Spleen (tissue), 11 donors: ENCODE results near the gene EFNA5. TPM values are rescaled to one million over a fixed set of nuclear protein-coding genes. Genes with fewer than 3 reads are reported as not detected.

Source experiments
- DNase-seq: peaks from one replicate; pipeline ENCODE4 v3.0.0-alpha.2; 2020
- H3K27ac ChIP-seq, 8 donors: fragments of 200-600 bp; sonication (generic) in 7 of 8; 1 replicate in 4 of 8; 2 replicates in 4 of 8; pipeline versions ENCODE4 v1.5.0 to v1.8.0; 2016 to 2021; ENCODE audit warnings: inconsistent platforms in 4 of 8, mild to moderate bottlenecking in 4 of 8, moderate library complexity in 1 of 8
- H3K27me3 ChIP-seq, 7 donors: fragments of 200-600 bp; sonication (generic) in 6 of 7; replicated peaks in 1 of 7; 1 replicate in 4 of 7; 2 replicates in 3 of 7; pipeline versions ENCODE4 v1.5.0 to v1.8.0; 2016 to 2021; ENCODE audit warnings: inconsistent platforms in 3 of 7, mild to moderate bottlenecking in 1 of 7
- H3K36me3 ChIP-seq, 6 donors: fragments of 200-600 bp; sonication (generic) in 5 of 6; 1 replicate in 4 of 6; 2 replicates in 2 of 6; pipeline versions ENCODE4 v1.5.0 to v1.8.0; 2016 to 2021; ENCODE audit warnings: inconsistent platforms in 2 of 6
- H3K4me1 ChIP-seq, 6 donors: fragments of 200-600 bp; sonication (generic) in 5 of 6; 1 replicate in 3 of 6; 2 replicates in 3 of 6; pipeline versions ENCODE4 v1.5.0 to v1.8.0; 2016 to 2021; ENCODE audit warnings: inconsistent platforms in 3 of 6
- H3K4me3 ChIP-seq, 8 donors: fragments of 200-600 bp; sonication (generic) in 7 of 8; 1 replicate in 4 of 8; 2 replicates in 4 of 8; pipeline versions ENCODE4 v1.5.0 to v1.8.0; 2016 to 2021; ENCODE audit warnings: inconsistent platforms in 4 of 8, mild to moderate bottlenecking in 4 of 8, moderate library complexity in 2 of 8
- H3K9me3 ChIP-seq, 8 donors: fragments of 200-600 bp; sonication (generic) in 7 of 8; 1 replicate in 4 of 8; 2 replicates in 4 of 8; pipeline versions ENCODE4 v1.5.0 to v1.8.0; 2016 to 2021; ENCODE audit warnings: inconsistent platforms in 4 of 8
- CTCF ChIP-seq, 11 experiments: fragments of 200-600 bp in 7 of 11; fragments of 450-650 bp in 4 of 11; sonication (generic) in 4 of 11; IDR thresholded peaks in 8 of 11; conservative IDR thresholded peaks in 3 of 11; 1 replicate in 7 of 11; 2 replicates in 4 of 11; pipeline versions ENCODE4 v1.4.0 to v1.8.0; 2016 to 2021; ENCODE audit warnings: antibody characterized with exemption in 11 of 11, inconsistent platforms in 4 of 11, mild to moderate bottlenecking in 1 of 11
- POLR2A ChIP-seq, 3 donors: fragments of 450-650 bp; IDR thresholded peaks; one replicate each; pipeline ENCODE4 v1.5.1; 2017; ENCODE audit warnings: antibody characterized with exemption in 3 of 3, mild to moderate bottlenecking in 1 of 3
- POLR2AphosphoS5 ChIP-seq, 3 donors: sonication (generic); formaldehyde crosslinking; IDR thresholded peaks; one replicate each; pipeline ENCODE4 v1.5.1; 2017; ENCODE audit warnings: antibody characterized with exemption in 3 of 3
- WGBS, 5 donors: extraction: QIAGEN DNeasy Blood & Tissue Kit in 3 of 5; methylation state at CpG; one replicate each; pipeline versions ENCODE4 v1.1.5 to v1.1.7; 2013 to 2018; 5-methylcytosine and 5-hydroxymethylcytosine counted together
- intact Hi-C: fragments of 100-400 bp; cut with DNase I; formaldehyde crosslinking; loops from one replicate; pipeline ENCODE4 v1.15.0; 2023; ENCODE audit warnings: low total_unique reads
- polyA plus RNA-seq, 3 donors: library from polyadenylated mRNA; stranded (reverse); fragments of 200-250 nt; gene quantifications; one replicate each; pipeline ENCODE4 v1.2.1, GENCODE V29; 2013
- total RNA-seq, 7 donors: library from RNA; depleted of rRNA in 3 of 7; stranded (reverse); fragments of >200 nt in 3 of 7; fragmentation: NEBNext Ultra II Directional in 4 of 7; extraction: Animal tissue kit (Norgen Biotek cat#: 25700) in 4 of 7; gene quantifications; one replicate each; pipeline versions ENCODE4 v1.1.0 to v1.2.1, GENCODE V29; 2016 to 2021
- donor health status: healthy with polysubstance abuse.
- donor health status: DM: no; HTN: no; CAD: no; lungs with moderate emphysema.
- donor health status: DM: no; HTN: no; CAD: no.
- donor health status: Bipolar disorder and iron deficiency.
- donor health status: healthy.
- donor health status: DM: no; HTN: no; CAD: no.
- donor health status: DM: yes; HTN: yes; CAD: no.

EFNA5 gene
- total and polyA plus RNA-seq, 10 donors = 0.33 to 29.0 (median 12.2) TPM

- H3K4me3 ChIP-seq = no peak overlapping the region
- H3K27me3 ChIP-seq = no peaks in the 10 kb centered on the region
- H3K36me3 ChIP-seq = no peaks in the 10 kb centered on the region
- TF ChIP-seq POLR2A (IDR thresholded peaks at IDR 0.05) = no peak
- no peak for TF ChIP-seq POLR2AphosphoS5 (IDR thresholded peaks at IDR 0.05)
- no peak for TF ChIP-seq CTCF (IDR thresholded peaks at IDR 0.05 in 8 of 11, conservative IDR thresholded peaks at IDR 0.05 in 3 of 11)
- DNase-seq = no peak
- intact Hi-C loops = no loop called here
- no peaks in the 10 kb centered on the region for H3K4me1 ChIP-seq
- H3K9me3 ChIP-seq = no peaks in the 10 kb centered on the region
- no peak overlapping the region for H3K27ac ChIP-seq
- WGBS, 5 donors = 44 to 89% (median 80%) methylated on average over 3 of the region's 3 CpGs
Observed at GRCh38 chr5:107419498-107419897, 251.2 kb downstream of the EFNA5 start.

- H3K27ac ChIP-seq = no peak overlapping the region
- WGBS, 5 donors = 76 to 92% (median 88%) methylated on average over 2 of the region's 2 CpGs
- H3K9me3 ChIP-seq = no peaks in the 10 kb centered on the region
- DNase-seq = no peak
- intact Hi-C loops = no loop called here
- H3K4me3 ChIP-seq = no peak overlapping the region
- H3K27me3 ChIP-seq = no peaks in the 10 kb centered on the region
- no peak for TF ChIP-seq CTCF (IDR thresholded peaks at IDR 0.05 in 8 of 11, conservative IDR thresholded peaks at IDR 0.05 in 3 of 11)
- no peak for TF ChIP-seq POLR2AphosphoS5 (IDR thresholded peaks at IDR 0.05)
- no peaks in the 10 kb centered on the region for H3K36me3 ChIP-seq
- H3K4me1 ChIP-seq = no peaks in the 10 kb centered on the region
Observed at GRCh38 chr5:107418902-107419301, 251.8 kb downstream of the EFNA5 start.

- no peak overlapping the region for H3K4me3 ChIP-seq
- WGBS, 5 donors = 46 to 59% (median 56%) methylated on average over 2 of the region's 2 CpGs
- DNase-seq = no peak
Observed at GRCh38 chr5:107418071-107418470, 252.7 kb downstream of the EFNA5 start.

GRCh38 chr5:107415762-107416161 is 255.0 kb downstream of the EFNA5 start:
- intact Hi-C loops = no loop called here
- H3K36me3 ChIP-seq = no peaks in the 10 kb centered on the region
- TF ChIP-seq POLR2A (IDR thresholded peaks at IDR 0.05) (no peak), POLR2AphosphoS5 (IDR thresholded peaks at IDR 0.05) (no peak), CTCF (IDR thresholded peaks at IDR 0.05 in 8 of 11, conservative IDR thresholded peaks at IDR 0.05 in 3 of 11) (no peak)
- H3K27ac ChIP-seq = no peak overlapping the region
- no peaks in the 10 kb centered on the region for H3K9me3 ChIP-seq
- H3K4me3 ChIP-seq = no peak overlapping the region
- no peaks in the 10 kb centered on the region for H3K4me1 ChIP-seq
- WGBS, 5 donors = 73 to 94% (median 73%) methylated on average over 1 of the region's 1 CpG
- H3K27me3 ChIP-seq = no peaks in the 10 kb centered on the region
- no peak for DNase-seq

More at GRCh38 chr5:107418071-107418470, 252.7 kb downstream of the EFNA5 start:
- no peaks in the 10 kb centered on the region for H3K36me3 ChIP-seq
- intact Hi-C loops = no loop called here
- H3K9me3 ChIP-seq = no peaks in the 10 kb centered on the region
- H3K4me1 ChIP-seq = no peaks in the 10 kb centered on the region
- H3K27ac ChIP-seq = no peak overlapping the region
- TF ChIP-seq POLR2AphosphoS5 (IDR thresholded peaks at IDR 0.05) (no peak), POLR2A (IDR thresholded peaks at IDR 0.05) (no peak), CTCF (IDR thresholded peaks at IDR 0.05 in 8 of 11, conservative IDR thresholded peaks at IDR 0.05 in 3 of 11) (no peak)
- no peaks in the 10 kb centered on the region for H3K27me3 ChIP-seq
